ENCODE data around the gene EDC4. TPM values are rescaled to one million over a fixed set of nuclear protein-coding genes. Genes with fewer than 3 reads are reported as not detected.

The EDC4 gene
- total RNA-seq, 1 donor from 2014 or later, result 48.4 TPM

- Histone ChIP-seq H3K36me3 (ENCODE audit: control insufficient read depth, insufficient read depth, low read length) (peaks cover 2% of the 10 kb centered on the region), H3K27me3 (ENCODE audit: control insufficient read depth, insufficient read depth, low read length) (no peaks in the 10 kb centered on the region), H3K4me3 (ENCODE audit: low read depth, low read length) (no peak overlapping the region)
- TF ChIP-seq CTCF (IDR thresholded peaks at IDR 0.05; ENCODE audit: insufficient read depth, low read length, poor library complexity, severe bottlenecking), result no peak
- no peak for DNase-seq (ENCODE audit: low read depth)
These were observed 55.3 kb downstream of the EDC4 start for GRCh38 chr16:67928147-67928546.

- no peak overlapping the region for H3K4me3 ChIP-seq (ENCODE audit: low read depth, low read length)
- peaks cover 2% of the 10 kb centered on the region for H3K36me3 ChIP-seq (ENCODE audit: control insufficient read depth, insufficient read depth, low read length)
- DNase-seq (ENCODE audit: low read depth), result no peak
- no peaks in the 10 kb centered on the region for H3K27me3 ChIP-seq (ENCODE audit: control insufficient read depth, insufficient read depth, low read length)
- TF ChIP-seq CTCF (IDR thresholded peaks at IDR 0.05; ENCODE audit: insufficient read depth, low read length, poor library complexity, severe bottlenecking), result peak; percentile 95
These were observed 55.9 kb downstream of the EDC4 start for GRCh38 chr16:67928561-67929364.

- Histone ChIP-seq H3K36me3 (ENCODE audit: control insufficient read depth, insufficient read depth, low read length) (peaks cover 2% of the 10 kb centered on the region), H3K27me3 (ENCODE audit: control insufficient read depth, insufficient read depth, low read length) (no peaks in the 10 kb centered on the region), H3K4me3 (ENCODE audit: low read depth, low read length) (no peak overlapping the region)
- no peak for DNase-seq (ENCODE audit: low read depth)
- TF ChIP-seq CTCF (IDR thresholded peaks at IDR 0.05; ENCODE audit: insufficient read depth, low read length, poor library complexity, severe bottlenecking), result no peak
These were observed 57.3 kb downstream of the EDC4 start for GRCh38 chr16:67930191-67930590.

- no peak for TF ChIP-seq CTCF (IDR thresholded peaks at IDR 0.05; ENCODE audit: insufficient read depth, low read length, poor library complexity, severe bottlenecking)
- DNase-seq (ENCODE audit: low read depth), result no peak
- Histone ChIP-seq H3K4me3 (ENCODE audit: low read depth, low read length) (no peak overlapping the region), H3K36me3 (ENCODE audit: control insufficient read depth, insufficient read depth, low read length) (peaks cover 2% of the 10 kb centered on the region), H3K27me3 (ENCODE audit: control insufficient read depth, insufficient read depth, low read length) (no peaks in the 10 kb centered on the region)
These were observed 57.9 kb downstream of the EDC4 start for GRCh38 chr16:67930678-67931211.

Other genes with a start within 250 kb of the EDC4 start
- gene CARMIL2, start 227.9 kb upstream of the EDC4 start, total RNA-seq, result 6.4 and 7.7 TPM in 2 replicates
- 29.1 and 36.4 TPM in 2 replicates for gene ACD, start 212.8 kb upstream of the EDC4 start, total RNA-seq
- gene PARD6A, start 212.1 kb upstream of the EDC4 start, total RNA-seq, result 6.5 and 12.1 TPM in 2 replicates
- 24.0 and 28.7 TPM in 2 replicates for gene ENKD1, start 206.3 kb upstream of the EDC4 start, total RNA-seq
- 2.0 and 4.5 TPM in 2 replicates for gene C16orf86, start 206.2 kb upstream of the EDC4 start, total RNA-seq
- gene GFOD2, start 153.7 kb upstream of the EDC4 start, total RNA-seq, result 19.3 and 21.9 TPM in 2 replicates
- gene RANBP10, start 66.5 kb upstream of the EDC4 start, total RNA-seq, result 11.0 and 12.5 TPM in 2 replicates
- 0.62 and 0.63 TPM in 2 replicates for gene TSNAXIP1, start 66.2 kb upstream of the EDC4 start, total RNA-seq
- 38.3 and 44.0 TPM in 2 replicates for gene THAP11, start 30.7 kb upstream of the EDC4 start, total RNA-seq
- 156 and 287 TPM in 2 replicates for gene NUTF2, start 26.1 kb upstream of the EDC4 start, total RNA-seq
- 30.3 and 45.5 TPM in 2 replicates for gene CENPT, start 25.4 kb upstream of the EDC4 start, total RNA-seq
- gene NRN1L, start 11.8 kb downstream of the EDC4 start, total RNA-seq, result 1.1 and 2.9 TPM in 2 replicates
- gene PSKH1, start 20.2 kb downstream of the EDC4 start, total RNA-seq, result 20.9 and 21.6 TPM in 2 replicates
- 5.5 TPM in 1 of 2 replicates, not detected in the other for gene CTRL, start 58.8 kb downstream of the EDC4 start, total RNA-seq
- 33.9 and 36.6 TPM in 2 replicates for gene PSMB10, start 63.8 kb downstream of the EDC4 start, total RNA-seq
- 3.7 and 5.5 TPM in 2 replicates for gene LCAT, start 71.1 kb downstream of the EDC4 start, total RNA-seq
- 35.4 and 36.6 TPM in 2 replicates for gene SLC12A4, start 95.6 kb downstream of the EDC4 start, total RNA-seq
- not detected in 2 replicates for gene DPEP3, start 107.4 kb downstream of the EDC4 start, total RNA-seq
- gene DPEP2, start 126.4 kb downstream of the EDC4 start, total RNA-seq, result not detected in 2 replicates
- not detected in 2 replicates for gene DPEP2NB, start 142.9 kb downstream of the EDC4 start, total RNA-seq
- 10.6 and 11.4 TPM in 2 replicates for gene DDX28, start 150.2 kb downstream of the EDC4 start, total RNA-seq
- 14.8 and 24.8 TPM in 2 replicates for gene DUS2, start 150.2 kb downstream of the EDC4 start, total RNA-seq
- gene NFATC3, start 212.3 kb downstream of the EDC4 start, total RNA-seq, result 15.2 and 21.7 TPM in 2 replicates